Head of caudate nucleus (tissue), 42 donors: ENCODE data around the gene ZBTB45.
"Not testable (repeated sequence)": the region's sequence is repeated elsewhere in the genome, so short reads cannot be mapped to it uniquely, and the experiment has no call there.

ENCODE experiments used
- DNase-seq, 42 donors: peaks; one replicate each; pipeline versions ENCODE4 v3.0.0 to v3.0.0-alpha.2; 2020 to 2021; ENCODE audit warnings: mixed read lengths in 7 of 42
- intact Hi-C: fragments of 100-400 bp; cut with DNase I; formaldehyde crosslinking; loops from one replicate; pipeline ENCODE4 v1.15.0; 2022

The ZBTB45 gene

GRCh38 chr19:58543826-58544590 is 24.4 kb upstream of the ZBTB45 start, which contains the start of gene TRIM28:
Gene TRIM28 (plus strand): TSS chr19:58544064. CDS start chr19:58544758, 694 bp downstream.
- intact Hi-C loops = no loop called here

GRCh38 chr19:58542641-58543372 is 23.2 kb upstream of the ZBTB45 start:
- DNase-seq, intact Hi-C loops: not testable (repeated sequence)

More at GRCh38 chr19:58543826-58544590, 24.4 kb upstream of the ZBTB45 start, which contains the start of gene TRIM28:
- peak; percentile 95 to 99 (median 98) for DNase-seq

GRCh38 chr19:58539169-58539559 is 19.6 kb upstream of the ZBTB45 start:
- DNase-seq, intact Hi-C loops: not testable (repeated sequence)

DNA sequence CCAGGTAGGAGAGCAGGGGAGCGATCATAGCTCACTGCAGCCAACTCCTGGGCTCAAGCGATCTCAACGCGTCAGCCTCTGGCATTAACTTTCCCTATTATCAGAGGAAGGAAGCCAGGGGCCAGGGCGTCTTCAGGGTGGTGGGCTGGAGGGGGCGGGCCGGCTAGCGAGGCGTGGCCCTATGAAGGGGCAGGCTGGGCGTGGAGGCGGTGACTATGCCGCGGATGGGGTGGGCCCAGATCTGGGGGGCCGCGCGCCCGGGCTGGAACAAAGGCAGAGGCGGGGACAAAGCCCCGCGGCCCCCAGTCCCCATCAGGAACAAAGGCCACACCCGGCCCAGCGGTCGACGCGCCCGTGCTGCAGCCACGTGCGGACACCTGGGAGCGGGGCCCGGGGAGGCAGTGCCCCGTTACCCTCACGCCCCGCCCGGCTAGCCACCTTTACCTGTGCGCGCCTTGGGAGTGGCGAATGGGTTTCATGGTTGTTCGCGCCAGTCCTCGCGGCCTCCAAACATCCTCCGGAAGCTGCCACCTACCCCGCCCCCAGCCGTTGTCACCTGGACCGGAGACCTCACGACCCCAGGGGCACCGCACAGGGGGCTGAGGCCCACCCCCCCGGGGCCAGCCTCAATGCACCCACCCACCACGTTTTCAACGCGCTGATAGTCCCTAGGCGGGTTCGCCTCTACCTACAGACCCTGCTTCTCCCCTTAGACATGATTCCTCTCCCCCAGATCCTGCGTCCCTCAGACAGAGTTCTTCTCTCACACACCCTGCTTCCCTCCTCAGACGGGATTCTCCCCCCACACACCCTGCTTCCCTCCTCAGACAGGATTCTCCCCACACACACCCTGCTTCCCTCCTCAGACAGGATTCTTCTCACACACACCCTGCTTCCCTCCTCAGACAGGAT is 18.9 kb upstream of the ZBTB45 start:
- DNase-seq = peak in 1 of 42 donors; percentile 13

GRCh38 chr19:58536852-58537798 is 17.5 kb upstream of the ZBTB45 start:
- intact Hi-C loops = no loop called here
- peak in 1 of 42 donors; percentile 7 for DNase-seq

More for the DNA sequence above, 18.9 kb upstream of the ZBTB45 start:
- intact Hi-C loops = no loop called here

DNA sequence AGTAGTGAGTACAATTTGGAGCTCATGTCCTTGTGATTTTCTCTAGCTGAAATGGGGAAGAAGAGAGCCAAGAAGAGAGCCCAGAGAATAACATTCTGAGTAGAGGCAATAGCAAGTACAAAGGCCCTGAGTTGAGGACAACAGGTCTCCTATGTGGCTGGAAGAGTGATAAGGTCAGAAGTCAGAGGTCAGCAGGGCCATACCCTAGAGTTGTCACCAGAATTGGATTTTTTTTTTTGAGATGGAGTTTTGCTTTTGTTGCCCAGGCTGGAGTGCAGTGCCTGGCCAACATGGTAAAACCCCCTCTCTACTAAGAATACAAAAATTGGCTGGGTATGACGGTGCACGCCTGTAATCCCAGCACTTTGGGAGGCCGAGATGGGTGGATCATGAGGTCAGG is 16.2 kb upstream of the ZBTB45 start:
- no peak for DNase-seq
- intact Hi-C loops = no loop called here

DNA sequence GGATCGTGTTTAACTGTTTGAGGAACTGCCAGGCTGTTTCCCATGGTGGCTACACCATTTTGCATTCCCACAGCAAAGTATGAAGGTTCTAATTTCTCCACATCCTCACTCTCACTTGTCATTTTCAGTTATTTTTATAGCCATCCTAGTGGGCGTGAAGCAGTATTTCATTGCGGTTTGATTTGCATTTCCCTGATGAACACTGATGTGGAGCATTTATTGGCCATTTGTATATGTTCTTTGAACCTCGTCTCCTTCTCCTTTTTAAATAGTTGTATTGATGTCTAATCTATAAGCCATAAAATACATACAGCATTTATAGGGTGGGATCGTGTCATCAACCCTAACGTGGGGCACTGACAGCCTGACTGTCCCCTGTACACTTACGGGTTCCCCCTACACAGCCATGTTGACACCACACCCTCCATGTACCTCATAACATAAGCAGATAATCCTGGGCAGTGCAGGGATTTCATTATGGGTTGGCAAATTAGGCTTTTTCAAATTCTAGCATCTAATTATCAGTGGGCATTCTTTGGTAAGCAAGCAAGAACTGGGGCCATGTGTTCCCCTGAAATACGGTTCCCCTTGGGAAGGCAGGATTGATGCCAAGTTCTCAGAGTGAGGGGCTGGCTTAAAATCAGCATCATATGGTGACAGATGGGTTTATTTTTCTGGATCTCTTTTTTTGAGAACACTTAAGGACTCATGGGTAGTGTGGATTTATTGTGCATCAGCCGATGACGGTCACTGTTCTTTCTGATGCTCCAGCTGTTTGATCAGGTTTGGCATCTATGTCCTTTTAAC is 11.6 kb upstream of the ZBTB45 start:
- no peak for DNase-seq
- intact Hi-C loops = no loop called here

- intact Hi-C loops = no loop called here
Observed at GRCh38 chr19:58529405-58529804, 9.8 kb upstream of the ZBTB45 start.

DNA sequence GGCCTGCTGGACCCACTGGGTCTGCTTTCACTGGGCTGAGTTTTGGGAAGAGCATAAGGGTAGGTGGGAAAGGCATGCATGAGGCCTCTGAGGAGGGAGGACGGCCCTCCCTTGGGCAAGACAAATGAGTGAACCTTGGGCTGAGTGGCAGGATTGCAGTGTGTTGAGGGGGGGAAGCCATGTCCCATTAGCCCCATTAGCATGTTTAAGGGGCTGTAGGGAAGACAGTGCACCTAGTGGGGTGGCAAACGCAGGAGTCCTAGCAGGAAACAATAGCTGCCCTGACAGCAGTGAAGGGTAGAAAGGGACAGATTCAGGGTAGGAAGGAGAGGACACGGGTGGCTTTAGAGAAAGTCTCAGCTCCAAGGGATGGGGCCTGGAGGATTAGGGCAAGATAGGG is 3.1 kb upstream of the ZBTB45 start:
- intact Hi-C loops = no loop called here
- DNase-seq = no peak

More at GRCh38 chr19:58529405-58529804, 9.8 kb upstream of the ZBTB45 start:
- DNase-seq = no peak

DNA sequence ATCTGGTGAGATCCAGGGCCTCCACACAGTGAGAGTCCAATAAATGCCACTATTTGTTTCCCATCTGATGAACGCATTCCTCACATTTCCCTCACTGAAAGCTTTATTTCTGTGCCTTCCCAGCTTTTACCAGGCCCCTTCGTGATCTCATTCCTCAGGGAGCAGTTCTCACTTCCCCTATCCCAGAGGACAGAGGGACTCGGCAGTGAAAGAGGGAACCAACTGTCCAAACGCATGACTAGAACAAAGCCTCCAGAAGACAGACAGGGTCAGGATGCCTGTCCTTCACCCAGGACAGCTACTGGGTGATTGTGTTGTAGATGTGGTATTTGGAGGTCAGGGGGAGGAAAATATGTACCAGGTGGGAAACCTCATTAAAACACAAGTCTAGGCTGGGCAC is 2.0 kb upstream of the ZBTB45 start:
- intact Hi-C loops = no loop called here
- DNase-seq = no peak

- no peak for DNase-seq
- intact Hi-C loops = no loop called here
Observed at GRCh38 chr19:58520257-58520599, 618 bp upstream of the ZBTB45 start.

- peak; percentile 37 to 83 (median 66) for DNase-seq
- intact Hi-C loops = no loop called here
Observed at GRCh38 chr19:58519087-58519354, 589 bp downstream of the ZBTB45 start.

DNA sequence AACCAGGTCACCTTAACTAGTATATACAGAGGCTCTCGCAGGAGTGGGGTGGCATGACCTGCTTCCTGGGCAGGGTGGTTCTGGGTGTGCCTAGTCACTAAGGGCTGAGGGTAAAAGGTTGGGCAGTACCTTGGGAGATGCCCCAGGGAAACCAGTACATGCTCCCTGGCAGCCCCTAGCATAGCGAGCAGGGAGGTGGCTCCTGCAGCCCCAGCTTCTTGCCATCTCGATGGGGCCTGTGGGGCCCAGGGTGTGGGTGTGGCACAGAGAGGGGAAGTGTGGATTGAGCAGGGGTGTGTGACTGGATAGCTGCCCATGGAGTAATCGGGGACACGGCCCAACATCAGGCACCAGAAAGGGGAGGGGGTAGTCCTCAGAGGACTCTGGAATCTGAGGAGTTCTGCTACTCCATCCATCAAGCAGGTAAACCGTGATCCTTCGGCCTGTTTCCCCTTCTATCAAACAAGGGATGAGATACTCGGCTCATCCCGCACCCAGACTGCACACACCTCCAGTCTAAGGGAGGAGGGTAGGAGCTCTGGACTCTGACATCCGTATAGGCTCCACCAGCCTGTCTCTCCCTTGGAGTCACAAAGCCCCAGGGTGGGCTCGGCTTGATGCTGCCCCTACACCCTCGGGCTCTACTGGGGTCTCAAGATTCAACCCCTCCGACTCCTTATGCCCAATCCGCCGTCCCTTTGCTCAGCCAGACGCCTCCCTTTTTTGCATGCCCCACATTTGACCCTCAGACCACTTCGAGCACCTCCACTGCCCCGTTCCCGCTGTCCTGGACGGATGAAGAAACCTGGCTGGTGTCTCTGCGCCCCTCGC is 1.1 kb downstream of the ZBTB45 start:
- intact Hi-C loops = no loop called here
- DNase-seq = no peak

DNA sequence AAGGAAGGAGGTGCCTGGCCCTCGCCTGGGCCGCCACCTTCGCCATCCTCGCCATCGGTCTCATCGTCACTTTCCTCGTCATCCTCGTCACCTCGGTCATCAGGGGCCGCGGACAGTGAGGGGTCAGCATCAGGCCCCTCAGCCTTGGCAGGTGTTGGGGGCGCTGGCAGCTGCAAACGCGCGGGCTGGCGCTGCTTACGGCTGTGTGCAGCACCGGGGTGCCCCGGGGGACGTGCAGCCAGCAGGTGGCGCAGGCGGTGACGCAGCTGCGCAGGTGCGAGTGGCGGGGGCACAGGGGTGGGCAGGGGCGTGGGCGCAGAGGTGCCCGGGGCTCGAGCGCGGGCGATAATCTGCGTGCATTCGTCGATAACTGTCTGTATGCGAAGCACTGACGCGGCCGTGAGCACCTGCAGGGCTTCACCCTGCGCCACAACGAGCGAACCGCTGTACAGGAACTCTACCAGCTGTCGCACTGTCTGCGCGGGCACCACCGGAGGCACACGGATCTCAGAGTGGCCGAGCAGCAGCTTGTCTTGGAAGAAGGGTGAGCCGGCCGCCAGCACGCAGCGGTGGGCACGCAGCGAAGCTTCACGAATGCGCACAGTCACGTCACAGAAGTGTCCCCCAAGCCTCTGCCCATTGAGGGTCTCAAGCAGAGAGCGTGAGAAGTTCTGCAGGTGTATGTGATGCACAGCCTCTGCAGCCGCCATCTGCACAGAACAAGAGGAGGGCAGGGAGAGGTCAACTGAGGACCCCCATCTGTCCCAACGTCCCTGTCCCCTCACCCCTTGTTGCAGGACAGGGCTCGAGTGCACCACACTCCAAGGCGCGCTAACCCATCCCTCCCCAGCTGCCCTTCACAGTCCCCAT is 2.4 kb downstream of the ZBTB45 start:
- intact Hi-C loops = no loop called here
- DNase-seq = no peak

GRCh38 chr19:58516246-58516836 is 3.3 kb downstream of the ZBTB45 start:
- intact Hi-C loops = no loop called here
- peak in 35 of 42 donors; percentile 24 to 79 (median 56) for DNase-seq
